HG02840 (cell line): ENCODE data around the gene SP5.
"Not testable (repeated sequence)": the region's sequence is repeated elsewhere in the genome, so short reads cannot be mapped to it uniquely, and the experiment has no call there.

Experiments
- ATAC-seq: cut with Tn5 transposase; IDR thresholded peaks from one replicate; pipeline ENCODE4 v1.9.1; 2021; ENCODE audit warnings: mild to moderate bottlenecking, moderate library complexity, moderate number of reproducible peaks; ENCODE audit not compliant: unreplicated experiment, low FRiP score

Gene SP5

GRCh38 chr2:170710609-170710979 is 4.5 kb upstream of the SP5 start:
- ATAC-seq: no peak

GRCh38 chr2:170711196-170711773 is 3.9 kb upstream of the SP5 start:
- ATAC-seq: no peak

GRCh38 chr2:170711774-170712652 is 3.1 kb upstream of the SP5 start:
- no peak for ATAC-seq

- no peak for ATAC-seq
Observed at GRCh38 chr2:170712653-170713542, 2.2 kb upstream of the SP5 start.

GRCh38 chr2:170713543-170714380 is 1.4 kb upstream of the SP5 start:
- no peak for ATAC-seq

GRCh38 chr2:170714381-170715061 is 616 bp upstream of the SP5 start:
- ATAC-seq: no peak

GRCh38 chr2:170715932-170716777 is 1.0 kb downstream of the SP5 start:
- ATAC-seq: no peak

GRCh38 chr2:170716851-170717598 is 1.9 kb downstream of the SP5 start:
- ATAC-seq: no peak

GRCh38 chr2:170717599-170717963 is 2.4 kb downstream of the SP5 start:
- ATAC-seq: no peak

- ATAC-seq: no peak
Observed at GRCh38 chr2:170717991-170718589, 3.0 kb downstream of the SP5 start.

- no peak for ATAC-seq
Observed at GRCh38 chr2:170719810-170720209, 4.7 kb downstream of the SP5 start.

- ATAC-seq: no peak
Observed at GRCh38 chr2:170721678-170722077, 6.5 kb downstream of the SP5 start.

GRCh38 chr2:170722301-170722700 is 7.2 kb downstream of the SP5 start:
- no peak for ATAC-seq

- no peak for ATAC-seq
Observed at GRCh38 chr2:170723446-170723958, 8.4 kb downstream of the SP5 start.

GRCh38 chr2:170733798-170734600 is 18.9 kb downstream of the SP5 start:
- no peak for ATAC-seq

- not testable (repeated sequence) for ATAC-seq
Observed at GRCh38 chr2:170734601-170735000, 19.5 kb downstream of the SP5 start.

- no peak for ATAC-seq
Observed at GRCh38 chr2:170736628-170737027, 21.5 kb downstream of the SP5 start.
